GM12891 (cell line): ENCODE data around the gene FBXL7.

Experiments used
- DNase-seq: peaks from one replicate; pipeline ENCODE4 v3.0.0; 2011; ENCODE audit warnings: low spot score; ENCODE audit not compliant: insufficient read length
- FAIRE-seq: peaks from 2 replicates; lab custom pipeline; 2011; peaks lifted over from hg19 to GRCh38; lab: Jason Lieb, UNC
- PAX5 ChIP-seq: IDR thresholded peaks from 2 replicates; pipeline ENCODE4 v1.6.1; 2011; ENCODE audit warnings: low read length, moderate library complexity, mild to moderate bottlenecking; ENCODE audit not compliant: insufficient read depth, severe bottlenecking
- POLR2A ChIP-seq: IDR thresholded peaks from 2 replicates; pipeline ENCODE4 v1.6.1; 2011; ENCODE audit warnings: low read depth, low read length, control low read depth
- POLR2AphosphoS5 ChIP-seq: IDR thresholded peaks from 2 replicates; pipeline ENCODE4 v1.6.1; 2011; ENCODE audit warnings: low read depth, low read length, control low read depth
- POU2F2 ChIP-seq: IDR thresholded peaks from 2 replicates; pipeline ENCODE4 v1.6.1; 2011; ENCODE audit warnings: low read depth, mild to moderate bottlenecking, control low read depth, low read length, moderate library complexity
- SPI1 ChIP-seq: IDR thresholded peaks from 2 replicates; pipeline ENCODE4 v1.6.1; 2011; ENCODE audit warnings: low read depth, low read length, control low read depth
- TAF1 ChIP-seq: IDR thresholded peaks from 2 replicates; pipeline ENCODE4 v1.6.1; 2011; ENCODE audit warnings: low read depth, low read length, control low read depth

The FBXL7 gene

DNA sequence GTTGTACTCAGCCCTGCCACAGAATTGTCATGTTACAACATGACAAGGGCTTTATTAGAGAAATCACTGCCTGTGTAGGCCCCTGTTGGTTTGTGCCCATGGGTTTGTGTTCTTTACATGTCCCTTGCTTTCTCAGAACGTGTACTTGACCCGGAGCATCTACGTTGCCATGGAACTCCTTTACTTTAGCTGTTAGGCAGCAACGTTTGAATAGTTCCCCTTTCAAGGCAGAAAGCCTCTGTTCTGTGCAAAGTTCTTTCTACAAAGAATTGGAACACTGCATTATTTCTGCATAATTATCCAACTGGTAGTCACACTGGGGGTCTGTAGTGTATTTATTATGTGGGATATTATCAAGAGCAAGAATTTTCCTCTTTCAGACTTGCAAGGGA is 51.1 kb downstream of the FBXL7 start:
- FAIRE-seq (no peak), DNase-seq (no peak)

DNA sequence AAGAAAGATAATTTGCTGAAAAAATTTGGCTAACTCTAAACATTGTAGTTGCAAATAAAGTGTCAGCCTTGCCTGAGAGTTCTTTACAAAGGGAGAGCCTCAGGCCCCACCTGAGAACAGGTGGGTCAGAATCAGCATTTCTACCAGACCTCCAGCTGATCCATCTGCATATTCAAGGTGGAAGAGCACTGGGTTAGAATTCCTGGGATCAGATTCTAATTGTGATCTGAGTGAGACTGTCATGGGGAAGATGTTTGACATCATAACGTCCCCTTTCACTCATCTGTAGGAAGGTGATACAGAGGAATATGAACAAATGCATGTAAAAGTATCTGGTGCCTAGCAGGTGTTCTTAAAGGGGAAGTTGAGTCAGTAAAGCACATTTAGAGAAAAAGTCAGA is 54.6 kb downstream of the FBXL7 start:
- no peak for TF ChIP-seq TAF1
- no peak for TF ChIP-seq POU2F2
- no peak for TF ChIP-seq POLR2A
- FAIRE-seq (no peak), DNase-seq (no peak)

More for the DNA sequence above, 51.1 kb downstream of the FBXL7 start:
- TF ChIP-seq POU2F2, result no peak
- no peak for TF ChIP-seq TAF1
- no peak for TF ChIP-seq SPI1
- no peak for TF ChIP-seq POLR2AphosphoS5

DNA sequence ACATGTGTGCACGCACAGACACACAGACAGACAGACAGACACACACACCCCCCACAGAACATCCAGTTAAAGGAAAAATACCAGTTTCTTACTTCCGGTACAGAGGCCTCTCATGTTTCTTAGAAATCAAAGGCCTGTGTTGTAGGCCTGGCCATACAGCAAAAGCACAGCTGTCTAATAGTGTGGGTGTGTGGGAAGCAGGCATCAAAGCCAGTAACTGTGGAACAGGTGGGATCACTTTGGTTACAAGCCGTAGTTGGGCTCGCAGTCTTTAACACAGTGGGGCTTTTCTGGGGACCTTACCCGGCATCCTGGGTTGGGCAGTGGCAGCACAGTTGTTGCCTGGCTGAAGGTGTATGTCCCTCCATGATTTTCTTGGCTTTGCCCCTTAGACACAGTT is 55.2 kb downstream of the FBXL7 start:
- DNase-seq, result no peak
- TF ChIP-seq PAX5 (no peak), POU2F2 (no peak), POLR2A (no peak), TAF1 (no peak), POLR2AphosphoS5 (no peak), SPI1 (no peak)
- no peak for FAIRE-seq

DNA sequence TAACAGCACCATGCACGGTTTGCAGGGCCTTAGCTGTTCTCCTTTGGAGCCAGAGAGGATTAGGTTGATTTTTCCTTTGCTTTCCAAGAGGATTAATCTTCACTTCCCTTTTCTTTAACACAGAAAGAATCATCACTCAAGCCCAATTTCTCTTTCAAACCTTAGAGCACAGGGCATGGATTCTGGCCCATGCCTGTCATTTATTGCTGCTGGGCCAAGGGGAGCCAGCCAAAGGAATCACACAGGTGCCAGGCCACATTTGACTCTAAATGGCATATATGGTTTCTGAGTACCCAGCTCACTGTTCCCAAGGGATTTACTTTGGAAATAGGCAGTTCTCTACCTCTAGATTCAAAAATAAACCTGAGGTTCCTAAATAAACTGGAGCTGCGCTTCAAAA is 58.3 kb downstream of the FBXL7 start:
- no peak for TF ChIP-seq SPI1
- no peak for TF ChIP-seq POLR2AphosphoS5
- no peak for TF ChIP-seq POLR2A
- no peak for TF ChIP-seq POU2F2
- no peak for TF ChIP-seq TAF1
- no peak for TF ChIP-seq PAX5
- FAIRE-seq (no peak), DNase-seq (no peak)

DNA sequence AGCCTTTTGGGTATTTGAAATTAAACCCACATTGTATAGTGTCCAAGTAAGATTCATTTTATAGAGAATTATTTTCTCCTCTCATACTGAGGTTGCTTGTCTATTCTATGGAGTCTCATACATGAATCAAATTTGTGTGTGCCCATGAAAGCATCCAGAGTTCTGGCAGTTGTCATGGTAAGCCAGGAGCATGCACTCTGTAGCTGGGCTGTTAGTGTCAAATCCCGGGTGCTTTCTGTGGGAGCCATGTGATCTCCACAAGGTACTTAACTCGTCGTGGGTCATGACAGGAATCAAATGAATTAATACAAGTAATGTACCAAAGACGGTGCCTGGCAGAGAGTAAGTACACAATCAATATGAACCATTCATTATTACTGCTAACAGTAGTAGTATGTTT is 58.7 kb downstream of the FBXL7 start:
- DNase-seq (no peak), FAIRE-seq (no peak)
- TF ChIP-seq POU2F2 (no peak), SPI1 (no peak), POLR2AphosphoS5 (no peak), PAX5 (no peak), TAF1 (no peak), POLR2A (no peak)

DNA sequence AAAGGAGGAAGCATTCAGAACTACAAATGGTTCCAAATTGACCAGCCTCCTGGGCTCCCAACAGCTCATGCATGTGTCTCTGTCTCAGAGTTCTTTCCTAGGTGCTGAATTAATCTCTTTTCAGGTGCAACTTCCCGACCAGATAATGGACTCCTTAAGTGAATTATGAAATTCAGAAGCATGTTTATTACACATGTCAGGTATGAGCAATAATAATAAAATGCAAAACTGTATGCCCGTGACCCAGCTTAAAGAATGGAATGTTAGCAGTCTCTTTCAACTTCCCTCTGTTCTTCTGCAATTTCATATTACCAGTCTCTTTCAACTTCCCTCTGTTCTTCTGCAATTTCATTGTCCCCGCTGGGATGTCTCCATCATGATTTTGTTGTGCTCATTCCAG is 60.4 kb downstream of the FBXL7 start:
- FAIRE-seq (no peak), DNase-seq (no peak)
- TF ChIP-seq POU2F2 (no peak), SPI1 (no peak), PAX5 (no peak), POLR2A (no peak), TAF1 (no peak), POLR2AphosphoS5 (no peak)

DNA sequence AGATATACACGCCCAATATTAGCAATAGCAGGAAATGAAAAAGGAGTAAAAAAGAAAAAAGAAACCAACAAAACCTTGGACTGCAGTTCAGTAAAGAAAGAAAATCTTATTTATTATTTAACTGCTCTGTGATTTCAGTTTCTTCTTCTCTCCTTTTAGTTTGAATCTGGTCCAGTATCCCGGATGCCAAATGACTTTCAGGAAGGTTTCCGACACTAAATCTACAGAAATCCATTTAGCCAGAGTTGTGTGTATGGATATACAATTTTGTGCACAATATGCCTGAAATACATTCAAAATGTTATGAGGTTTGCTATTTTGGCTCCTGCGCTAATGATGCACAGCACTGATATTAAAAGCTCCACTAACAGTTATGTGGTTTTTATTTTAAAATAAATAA is 64.5 kb downstream of the FBXL7 start:
- FAIRE-seq (no peak), DNase-seq (no peak)
- TF ChIP-seq POU2F2 (no peak), POLR2AphosphoS5 (no peak), SPI1 (no peak), POLR2A (no peak), TAF1 (no peak), PAX5 (no peak)

DNA sequence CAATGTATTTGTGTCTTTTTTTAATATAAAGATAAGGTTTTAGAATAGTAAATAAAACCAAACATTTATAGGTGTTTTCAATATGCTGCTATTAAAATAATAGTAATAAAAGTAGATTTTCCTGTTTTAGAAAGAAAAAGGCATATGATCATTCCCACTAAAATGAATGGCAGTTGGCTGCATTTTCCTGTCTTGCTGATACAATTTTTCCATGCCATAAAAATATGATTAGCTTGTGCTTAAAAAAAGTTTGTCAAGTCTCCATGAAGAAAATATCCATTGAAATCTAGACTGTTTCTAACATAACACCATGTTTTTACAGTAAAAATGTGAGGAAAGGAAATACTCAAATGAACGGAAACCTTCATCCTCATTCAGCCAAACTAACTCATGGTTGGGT is 65.0 kb downstream of the FBXL7 start:
- TF ChIP-seq TAF1 (no peak), POU2F2 (no peak), POLR2A (no peak), SPI1 (no peak), PAX5 (no peak), POLR2AphosphoS5 (no peak)
- DNase-seq, result no peak
- no peak for FAIRE-seq

DNA sequence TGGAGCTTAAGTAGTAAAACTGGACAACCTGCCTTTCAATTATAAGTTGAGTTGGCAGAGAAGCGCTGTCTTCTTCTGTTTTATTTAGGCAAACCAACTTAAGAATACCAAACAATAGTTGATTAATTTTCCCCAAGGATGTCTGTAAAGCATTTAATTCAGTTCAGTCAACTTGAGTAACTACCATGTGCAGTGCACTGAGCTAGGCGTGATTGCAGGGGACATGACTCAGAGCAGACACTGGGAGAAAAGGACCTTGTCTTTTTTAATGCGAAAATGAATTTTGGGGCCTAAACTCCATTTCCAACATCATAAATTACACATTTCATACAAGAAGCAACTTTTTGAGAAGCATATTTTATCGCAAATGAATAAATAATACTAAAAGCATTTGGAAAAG is 66.3 kb downstream of the FBXL7 start:
- no peak for TF ChIP-seq PAX5
- TF ChIP-seq POLR2AphosphoS5, result no peak
- TF ChIP-seq TAF1, result no peak
- no peak for TF ChIP-seq POLR2A
- TF ChIP-seq SPI1, result no peak
- TF ChIP-seq POU2F2, result no peak
- FAIRE-seq (no peak), DNase-seq (no peak)

DNA sequence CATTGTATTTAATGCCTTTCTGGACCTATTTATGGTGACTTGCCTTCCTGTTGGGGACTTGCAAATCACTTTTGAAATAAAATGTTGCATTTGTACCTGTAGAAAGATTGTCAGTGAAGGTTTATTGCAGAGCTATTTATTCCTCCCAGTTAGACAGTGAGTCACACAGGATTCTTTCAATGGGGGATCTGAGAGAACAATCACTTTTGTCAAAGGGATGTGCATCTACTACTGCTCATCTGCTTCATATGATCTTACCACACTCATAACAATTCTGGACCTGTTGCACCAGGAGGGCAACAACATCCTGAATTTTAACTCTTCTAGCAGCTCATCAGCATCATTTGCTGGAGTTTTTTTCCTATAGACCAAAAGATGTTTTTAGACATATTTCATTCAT is 66.8 kb downstream of the FBXL7 start:
- FAIRE-seq (no peak), DNase-seq (no peak)
- TF ChIP-seq PAX5 (no peak), POU2F2 (no peak), TAF1 (no peak), SPI1 (no peak), POLR2AphosphoS5 (no peak), POLR2A (no peak)
